HEK293 (cell line): ENCODE measurements around the gene TMEM132A.

Experiments
- TCF7L2 ChIP-seq: IDR thresholded peaks from 2 replicates; pipeline ENCODE4 v1.6.1; 2011; ENCODE audit warnings: low read depth, mild to moderate bottlenecking, inconsistent platforms, low read length, moderate library complexity, borderline replicate concordance
- ZNF174 ChIP-seq: fragments of 450-650 bp; formaldehyde crosslinking; IDR thresholded peaks from 2 replicates; pipeline ENCODE4 v1.5.0; 2017; ENCODE audit warnings: missing biosample characterization, mild to moderate bottlenecking, missing genetic modification characterization
- ZNF2 ChIP-seq: fragments of 450-650 bp; formaldehyde crosslinking; IDR thresholded peaks from 2 replicates; pipeline ENCODE4 v1.5.1; 2016; ENCODE audit warnings: missing biosample characterization, missing genetic modification characterization
- ZNF274 ChIP-seq, 2 experiments: fragments of 200-500 bp in 1 of 2; fragments of 450-650 bp in 1 of 2; sonication (Bioruptor generic) in 1 of 2; formaldehyde crosslinking in 1 of 2; IDR thresholded peaks; 2 replicates each; pipeline versions ENCODE4 v1.5.1 to v1.6.1; 2014 to 2016; ENCODE audit warnings: borderline replicate concordance in 1 of 2, inconsistent platforms in 1 of 2, low read length in 1 of 2, missing biosample characterization in 1 of 2, missing genetic modification characterization in 1 of 2
- ZNF341 ChIP-seq: fragments of 450-650 bp; formaldehyde crosslinking; IDR thresholded peaks from 2 replicates; pipeline ENCODE4; 2016; ENCODE audit warnings: low read depth, missing biosample characterization, missing genetic modification characterization
- ZNF529 ChIP-seq: fragments of 450-650 bp; formaldehyde crosslinking; IDR thresholded peaks from 2 replicates; pipeline ENCODE4 v1.5.1; 2017; ENCODE audit warnings: missing genetic modification characterization, missing biosample characterization; ENCODE audit not compliant: insufficient replicate concordance
- ZNF677 ChIP-seq: fragments of 450-650 bp; IDR thresholded peaks from 2 replicates; pipeline ENCODE4 v1.5.0; 2018; ENCODE audit warnings: missing biosample characterization, mild to moderate bottlenecking, missing genetic modification characterization, moderate library complexity
- ZSCAN23 ChIP-seq: fragments of 450-650 bp; formaldehyde crosslinking; IDR thresholded peaks from 2 replicates; pipeline ENCODE4 v1.5.1; 2016; ENCODE audit warnings: missing biosample characterization, missing genetic modification characterization
- TF ChIP-seq, protein P1 (sequence below): fragments of 450-650 bp; formaldehyde crosslinking; IDR thresholded peaks from 2 replicates; pipeline ENCODE4 v1.5.1; 2016; ENCODE audit warnings: missing biosample characterization, missing genetic modification characterization
- TF ChIP-seq, protein P2 (sequence below): fragments of 450-650 bp; formaldehyde crosslinking; optimal IDR thresholded peaks from 2 replicates; pipeline ENCODE3; 2016; ENCODE audit warnings: missing biosample characterization, mild to moderate bottlenecking, missing genetic modification characterization
- TF ChIP-seq, protein P3 (sequence below): fragments of 450-650 bp; formaldehyde crosslinking; IDR thresholded peaks from 2 replicates; pipeline ENCODE4 v1.5.1; 2016; ENCODE audit warnings: missing biosample characterization, missing genetic modification characterization

DNA sequence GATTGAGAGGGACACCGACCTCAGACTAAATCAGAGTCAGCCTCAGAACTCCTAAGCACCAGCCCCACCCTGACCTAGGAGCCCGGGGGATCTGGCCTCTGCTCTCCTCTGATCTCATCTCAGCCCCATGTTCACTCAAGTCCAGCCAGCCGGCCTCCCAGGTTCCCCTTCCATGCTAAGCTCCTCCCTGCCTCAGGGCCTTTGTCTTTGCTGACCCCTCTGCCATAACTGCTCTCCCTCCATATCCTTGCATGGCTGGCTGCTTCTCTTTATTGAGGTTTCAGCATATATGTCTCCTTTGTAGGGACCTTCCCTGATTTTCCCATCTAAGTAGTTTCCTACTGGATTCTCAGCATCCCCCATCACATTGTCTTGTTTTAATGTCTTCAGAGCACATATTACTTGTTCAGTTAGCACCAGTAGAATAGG lies 28.5 kb downstream of the TMEM132A start:
- TF ChIP-seq ZNF174 (tag by site-specific recombination): no peak
- TF ChIP-seq, protein P1, sequence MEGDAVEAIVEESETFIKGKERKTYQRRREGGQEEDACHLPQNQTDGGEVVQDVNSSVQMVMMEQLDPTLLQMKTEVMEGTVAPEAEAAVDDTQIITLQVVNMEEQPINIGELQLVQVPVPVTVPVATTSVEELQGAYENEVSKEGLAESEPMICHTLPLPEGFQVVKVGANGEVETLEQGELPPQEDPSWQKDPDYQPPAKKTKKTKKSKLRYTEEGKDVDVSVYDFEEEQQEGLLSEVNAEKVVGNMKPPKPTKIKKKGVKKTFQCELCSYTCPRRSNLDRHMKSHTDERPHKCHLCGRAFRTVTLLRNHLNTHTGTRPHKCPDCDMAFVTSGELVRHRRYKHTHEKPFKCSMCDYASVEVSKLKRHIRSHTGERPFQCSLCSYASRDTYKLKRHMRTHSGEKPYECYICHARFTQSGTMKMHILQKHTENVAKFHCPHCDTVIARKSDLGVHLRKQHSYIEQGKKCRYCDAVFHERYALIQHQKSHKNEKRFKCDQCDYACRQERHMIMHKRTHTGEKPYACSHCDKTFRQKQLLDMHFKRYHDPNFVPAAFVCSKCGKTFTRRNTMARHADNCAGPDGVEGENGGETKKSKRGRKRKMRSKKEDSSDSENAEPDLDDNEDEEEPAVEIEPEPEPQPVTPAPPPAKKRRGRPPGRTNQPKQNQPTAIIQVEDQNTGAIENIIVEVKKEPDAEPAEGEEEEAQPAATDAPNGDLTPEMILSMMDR (tag by site-specific recombination): no peak
- TF ChIP-seq ZNF529 (tag by site-specific recombination): no peak
- TF ChIP-seq ZNF341 (tag by site-specific recombination): no peak
- no peak for TF ChIP-seq ZNF274 (IDR thresholded peaks at IDR 0.05; ENCODE audit: low read length)
- TF ChIP-seq ZNF274 (tag by site-specific recombination; IDR thresholded peaks at IDR 0.05; ENCODE audit: borderline replicate concordance): no peak
- TF ChIP-seq, protein P2, sequence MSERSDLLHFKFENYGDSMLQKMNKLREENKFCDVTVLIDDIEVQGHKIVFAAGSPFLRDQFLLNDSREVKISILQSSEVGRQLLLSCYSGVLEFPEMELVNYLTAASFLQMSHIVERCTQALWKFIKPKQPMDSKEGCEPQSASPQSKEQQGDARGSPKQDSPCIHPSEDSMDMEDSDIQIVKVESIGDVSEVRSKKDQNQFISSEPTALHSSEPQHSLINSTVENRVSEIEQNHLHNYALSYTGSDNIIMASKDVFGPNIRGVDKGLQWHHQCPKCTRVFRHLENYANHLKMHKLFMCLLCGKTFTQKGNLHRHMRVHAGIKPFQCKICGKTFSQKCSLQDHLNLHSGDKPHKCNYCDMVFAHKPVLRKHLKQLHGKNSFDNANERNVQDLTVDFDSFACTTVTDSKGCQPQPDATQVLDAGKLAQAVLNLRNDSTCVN: no peak
- TF ChIP-seq TCF7L2: no peak
- no peak for TF ChIP-seq ZSCAN23 (tag by site-specific recombination)
- TF ChIP-seq, protein P3, sequence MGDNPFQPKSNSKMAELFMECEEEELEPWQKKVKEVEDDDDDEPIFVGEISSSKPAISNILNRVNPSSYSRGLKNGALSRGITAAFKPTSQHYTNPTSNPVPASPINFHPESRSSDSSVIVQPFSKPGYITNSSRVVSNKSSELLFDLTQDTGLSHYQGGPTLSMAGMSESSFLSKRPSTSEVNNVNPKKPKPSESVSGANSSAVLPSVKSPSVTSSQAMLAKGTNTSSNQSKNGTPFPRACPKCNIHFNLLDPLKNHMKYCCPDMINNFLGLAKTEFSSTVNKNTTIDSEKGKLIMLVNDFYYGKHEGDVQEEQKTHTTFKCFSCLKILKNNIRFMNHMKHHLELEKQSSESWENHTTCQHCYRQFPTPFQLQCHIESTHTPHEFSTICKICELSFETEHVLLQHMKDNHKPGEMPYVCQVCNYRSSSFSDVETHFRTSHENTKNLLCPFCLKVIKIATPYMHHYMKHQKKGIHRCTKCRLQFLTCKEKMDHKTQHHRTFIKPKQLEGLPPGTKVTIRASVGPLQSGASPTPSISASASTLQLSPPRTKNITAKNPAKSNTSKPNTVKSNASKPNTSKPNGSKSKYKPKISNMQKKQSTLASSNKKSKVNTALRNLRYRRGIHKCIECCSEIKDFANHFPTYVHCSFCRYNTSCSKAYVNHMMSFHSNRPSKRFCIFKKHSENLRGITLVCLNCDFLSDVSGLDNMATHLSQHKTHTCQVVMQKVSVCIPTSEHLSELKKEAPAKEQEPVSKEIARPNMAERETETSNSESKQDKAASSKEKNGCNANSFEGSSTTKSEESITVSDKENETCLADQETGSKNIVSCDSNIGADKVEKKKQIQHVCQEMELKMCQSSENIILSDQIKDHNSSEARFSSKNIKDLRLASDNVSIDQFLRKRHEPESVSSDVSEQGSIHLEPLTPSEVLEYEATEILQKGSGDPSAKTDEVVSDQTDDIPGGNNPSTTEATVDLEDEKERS (tag by site-specific recombination): no peak
- no peak for TF ChIP-seq ZNF2
- TF ChIP-seq ZNF677 (tag by site-specific recombination): no peak
